Upper lobe of left lung (tissue), 4 donors: ENCODE measurements around the gene QKI.
A peak's percentile ranks its signal among the peaks of the same experiment; 100 is the strongest.

Source experiments
- EP300 ChIP-seq, 4 donors: sonication (generic); formaldehyde crosslinking; IDR thresholded peaks; one replicate each; pipeline ENCODE4 v1.5.1; 2017; ENCODE audit warnings: antibody characterized with exemption in 4 of 4, control low read depth in 2 of 4
- POLR2A ChIP-seq, 4 donors: fragments of 450-650 bp; IDR thresholded peaks; one replicate each; pipeline ENCODE4 v1.5.1; 2016 to 2017; ENCODE audit warnings: antibody characterized with exemption in 4 of 4, mild to moderate bottlenecking in 2 of 4
- TF ChIP-seq, protein P1 (sequence below), 6 experiments: fragments of 450-650 bp in 4 of 6; fragments of 200-600 bp in 2 of 6; sonication (generic) in 2 of 6; IDR thresholded peaks; one replicate each; pipeline ENCODE4 v1.5.1; 2016 to 2019; ENCODE audit warnings: antibody characterized with exemption in 6 of 6

DNA sequence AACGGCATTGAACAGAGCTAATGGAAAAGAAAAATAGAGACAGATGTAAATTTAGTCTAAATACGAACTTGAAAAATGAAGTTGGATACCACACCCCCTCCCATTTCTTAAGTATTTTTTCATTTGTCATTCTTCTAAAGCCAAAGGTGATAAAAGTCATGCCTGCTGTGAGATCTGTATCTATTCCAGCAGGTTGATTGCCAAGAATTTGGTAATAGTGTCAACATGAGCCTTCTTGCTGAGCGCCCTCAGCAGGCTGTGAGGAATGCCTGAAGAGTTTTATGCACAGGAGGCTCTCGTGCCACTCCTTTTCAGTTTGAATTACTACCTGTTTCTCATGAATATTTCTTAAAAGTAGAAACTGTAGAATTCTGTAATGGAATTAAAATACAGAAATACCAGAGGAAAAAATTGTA lies 165.4 kb downstream of the QKI start:
- TF ChIP-seq, protein P1, sequence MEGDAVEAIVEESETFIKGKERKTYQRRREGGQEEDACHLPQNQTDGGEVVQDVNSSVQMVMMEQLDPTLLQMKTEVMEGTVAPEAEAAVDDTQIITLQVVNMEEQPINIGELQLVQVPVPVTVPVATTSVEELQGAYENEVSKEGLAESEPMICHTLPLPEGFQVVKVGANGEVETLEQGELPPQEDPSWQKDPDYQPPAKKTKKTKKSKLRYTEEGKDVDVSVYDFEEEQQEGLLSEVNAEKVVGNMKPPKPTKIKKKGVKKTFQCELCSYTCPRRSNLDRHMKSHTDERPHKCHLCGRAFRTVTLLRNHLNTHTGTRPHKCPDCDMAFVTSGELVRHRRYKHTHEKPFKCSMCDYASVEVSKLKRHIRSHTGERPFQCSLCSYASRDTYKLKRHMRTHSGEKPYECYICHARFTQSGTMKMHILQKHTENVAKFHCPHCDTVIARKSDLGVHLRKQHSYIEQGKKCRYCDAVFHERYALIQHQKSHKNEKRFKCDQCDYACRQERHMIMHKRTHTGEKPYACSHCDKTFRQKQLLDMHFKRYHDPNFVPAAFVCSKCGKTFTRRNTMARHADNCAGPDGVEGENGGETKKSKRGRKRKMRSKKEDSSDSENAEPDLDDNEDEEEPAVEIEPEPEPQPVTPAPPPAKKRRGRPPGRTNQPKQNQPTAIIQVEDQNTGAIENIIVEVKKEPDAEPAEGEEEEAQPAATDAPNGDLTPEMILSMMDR (IDR thresholded peaks at IDR 0.05) = peak in 1 of 6 experiments; percentile 5
- TF ChIP-seq EP300 (IDR thresholded peaks at IDR 0.05) (no peak), POLR2A (IDR thresholded peaks at IDR 0.05) (no peak)
